ENCODE data around the gene BIN1. TPM values are rescaled to one million over a fixed set of nuclear protein-coding genes. Genes with fewer than 3 reads are reported as not detected.

The BIN1 gene
- total and polyA plus RNA-seq, 2 of the 4 experiments (the other 2 are of a cell fraction): 18.1 to 25.7 TPM

DNA sequence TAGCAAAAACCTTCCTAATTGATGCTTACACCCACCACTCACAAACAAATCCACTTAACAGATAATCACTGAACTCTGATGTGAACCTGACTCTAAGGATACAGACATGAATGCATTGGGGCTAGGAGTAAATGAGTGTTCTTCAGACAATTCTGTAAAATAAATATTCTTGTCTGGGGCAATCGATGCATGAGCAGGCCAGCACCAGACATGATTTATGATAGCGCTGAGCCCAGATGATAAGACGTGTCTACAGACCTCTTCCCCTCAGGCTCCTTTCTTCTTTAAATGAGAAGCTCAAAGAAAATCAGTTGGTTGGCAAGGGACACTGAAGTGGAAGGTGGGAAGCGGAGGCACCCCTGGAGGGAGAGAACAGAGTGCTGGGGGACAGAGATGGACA lies 27.3 kb upstream of the BIN1 start:
- no peak overlapping the region for H2AFZ ChIP-seq (replicated peaks; ENCODE audit: low read length, poor library complexity)
- no CpG with 5 or more reads among the region's 4 CpGs for WGBS, 2 experiments (ENCODE audit: extremely low coverage in 2 of 2, insufficient read length in 1 of 2)
- no peak for ATAC-seq (ENCODE audit: low read depth)

More for the DNA sequence above, 27.3 kb upstream of the BIN1 start:
- H4K5ac ChIP-seq (ENCODE audit: low read depth, low read length): no peak overlapping the region
- no peak overlapping the region for H4K8ac ChIP-seq (ENCODE audit: low read depth in 2 of 2, low read length in 2 of 2)
- no peak overlapping the region for H3K4me3 ChIP-seq (ENCODE audit: insufficient read depth, low read depth, low read length)
- H3K27ac ChIP-seq (ENCODE audit: insufficient read depth, low read length): no peak overlapping the region
- no peak overlapping the region for H3K9ac ChIP-seq (ENCODE audit: low read depth, low read length)
- no peak overlapping the region for H3K23ac ChIP-seq (ENCODE audit: low read depth, low read length)
- BruUV-seq (replicated peaks): no TSS peak
- dilution Hi-C loops (cut with HindIII; ENCODE audit: low sequenced_read_pairs, unreplicated experiment): no loop called here
- H4K20me1 ChIP-seq (ENCODE audit: insufficient read depth, low read length): no peaks in the 10 kb centered on the region
- H3K9me3 ChIP-seq (ENCODE audit: control insufficient read depth, insufficient read depth, low read length): no peaks in the 10 kb centered on the region
- CTCF ChIA-PET: no interaction called here
- H2BK15ac ChIP-seq (ENCODE audit: low read depth, low read length): no peak overlapping the region
- H3K56ac ChIP-seq (ENCODE audit: extremely low read depth, insufficient read depth, low read length): no peak overlapping the region
- intact Hi-C loops (cut with micrococcal nuclease): no loop called here
- no peak overlapping the region for H3K4me2 ChIP-seq (ENCODE audit: low read depth, low read length)
- no peak overlapping the region for H3K4ac ChIP-seq (ENCODE audit: low read depth, low read length)
- H3K79me1 ChIP-seq (ENCODE audit: low read depth in 1 of 2, low read length in 2 of 2): no peaks in the 10 kb centered on the region
- H3K27me3 ChIP-seq (ENCODE audit: control insufficient read depth, insufficient read depth, low read length): peaks cover 14% of the 10 kb centered on the region
- in situ Hi-C loops (cut with MboI; ENCODE audit: low sequenced_read_pairs): no loop called here
- H3K9me1 ChIP-seq (ENCODE audit: insufficient read depth, low read length): no peaks in the 10 kb centered on the region
- no peak overlapping the region for H2BK5ac ChIP-seq (ENCODE audit: low read depth, low read length, poor library complexity, severe bottlenecking)
- H3K14ac ChIP-seq (replicated peaks; ENCODE audit: low read depth, low read length): no peak overlapping the region
- DNase-seq: no peak
- no peaks in the 10 kb centered on the region for H3K4me1 ChIP-seq (ENCODE audit: control insufficient read depth, insufficient read depth, low read length)
- POLR2A ChIA-PET (ENCODE audit: unreplicated experiment): no interaction called here
- H2AK5ac ChIP-seq (ENCODE audit: low read depth, low read length): no peak overlapping the region
- H3K18ac ChIP-seq (ENCODE audit: low read depth, low read length): no peak overlapping the region
- H3K36me3 ChIP-seq (ENCODE audit: control insufficient read depth, insufficient read depth, low read length): no peaks in the 10 kb centered on the region
- H4K91ac ChIP-seq (ENCODE audit: insufficient read depth, low read depth, low read length): no peak overlapping the region
- H2BK20ac ChIP-seq (ENCODE audit: low read depth, low read length): no peak overlapping the region
- no peak for TF ChIP-seq CEBPB (IDR thresholded peaks at IDR 0.05; ENCODE audit: low read depth, low read length)
- no peak for TF ChIP-seq MAFK (IDR thresholded peaks at IDR 0.05; ENCODE audit: low read depth, low read length)
- no peak for TF ChIP-seq MAZ (IDR thresholded peaks at IDR 0.05; ENCODE audit: borderline replicate concordance, low read depth, low read length)
- TF ChIP-seq, protein P1, sequence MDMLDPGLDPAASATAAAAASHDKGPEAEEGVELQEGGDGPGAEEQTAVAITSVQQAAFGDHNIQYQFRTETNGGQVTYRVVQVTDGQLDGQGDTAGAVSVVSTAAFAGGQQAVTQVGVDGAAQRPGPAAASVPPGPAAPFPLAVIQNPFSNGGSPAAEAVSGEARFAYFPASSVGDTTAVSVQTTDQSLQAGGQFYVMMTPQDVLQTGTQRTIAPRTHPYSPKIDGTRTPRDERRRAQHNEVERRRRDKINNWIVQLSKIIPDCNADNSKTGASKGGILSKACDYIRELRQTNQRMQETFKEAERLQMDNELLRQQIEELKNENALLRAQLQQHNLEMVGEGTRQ (IDR thresholded peaks at IDR 0.05; ENCODE audit: low read depth, low read length): no peak
- TF ChIP-seq CHD1 (IDR thresholded peaks at IDR 0.05; ENCODE audit: low read depth, low read length): no peak
- TF ChIP-seq, protein P2, sequence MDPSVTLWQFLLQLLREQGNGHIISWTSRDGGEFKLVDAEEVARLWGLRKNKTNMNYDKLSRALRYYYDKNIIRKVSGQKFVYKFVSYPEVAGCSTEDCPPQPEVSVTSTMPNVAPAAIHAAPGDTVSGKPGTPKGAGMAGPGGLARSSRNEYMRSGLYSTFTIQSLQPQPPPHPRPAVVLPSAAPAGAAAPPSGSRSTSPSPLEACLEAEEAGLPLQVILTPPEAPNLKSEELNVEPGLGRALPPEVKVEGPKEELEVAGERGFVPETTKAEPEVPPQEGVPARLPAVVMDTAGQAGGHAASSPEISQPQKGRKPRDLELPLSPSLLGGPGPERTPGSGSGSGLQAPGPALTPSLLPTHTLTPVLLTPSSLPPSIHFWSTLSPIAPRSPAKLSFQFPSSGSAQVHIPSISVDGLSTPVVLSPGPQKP (IDR thresholded peaks at IDR 0.05; ENCODE audit: borderline replicate concordance, low read depth, low read length): no peak
- TF ChIP-seq RAD21 (IDR thresholded peaks at IDR 0.05; ENCODE audit: low read length): no peak
- no peak for TF ChIP-seq RCOR1 (IDR thresholded peaks at IDR 0.05; ENCODE audit: insufficient replicate concordance, low read length)
- TF ChIP-seq SMC3 (IDR thresholded peaks at IDR 0.05; ENCODE audit: low read depth, low read length): no peak
- no peak for TF ChIP-seq FOS (IDR thresholded peaks at IDR 0.05; ENCODE audit: low read depth, low read length)
- TF ChIP-seq NFE2L2 (IDR thresholded peaks at IDR 0.05; ENCODE audit: low read depth, low read length): no peak
- TF ChIP-seq POLR2A (IDR thresholded peaks at IDR 0.05; ENCODE audit: low read depth, low read length): no peak
- no peak for TF ChIP-seq RFX5 (IDR thresholded peaks at IDR 0.05; ENCODE audit: low read depth, low read length)
- TF ChIP-seq, protein P3, sequence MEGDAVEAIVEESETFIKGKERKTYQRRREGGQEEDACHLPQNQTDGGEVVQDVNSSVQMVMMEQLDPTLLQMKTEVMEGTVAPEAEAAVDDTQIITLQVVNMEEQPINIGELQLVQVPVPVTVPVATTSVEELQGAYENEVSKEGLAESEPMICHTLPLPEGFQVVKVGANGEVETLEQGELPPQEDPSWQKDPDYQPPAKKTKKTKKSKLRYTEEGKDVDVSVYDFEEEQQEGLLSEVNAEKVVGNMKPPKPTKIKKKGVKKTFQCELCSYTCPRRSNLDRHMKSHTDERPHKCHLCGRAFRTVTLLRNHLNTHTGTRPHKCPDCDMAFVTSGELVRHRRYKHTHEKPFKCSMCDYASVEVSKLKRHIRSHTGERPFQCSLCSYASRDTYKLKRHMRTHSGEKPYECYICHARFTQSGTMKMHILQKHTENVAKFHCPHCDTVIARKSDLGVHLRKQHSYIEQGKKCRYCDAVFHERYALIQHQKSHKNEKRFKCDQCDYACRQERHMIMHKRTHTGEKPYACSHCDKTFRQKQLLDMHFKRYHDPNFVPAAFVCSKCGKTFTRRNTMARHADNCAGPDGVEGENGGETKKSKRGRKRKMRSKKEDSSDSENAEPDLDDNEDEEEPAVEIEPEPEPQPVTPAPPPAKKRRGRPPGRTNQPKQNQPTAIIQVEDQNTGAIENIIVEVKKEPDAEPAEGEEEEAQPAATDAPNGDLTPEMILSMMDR (conservative IDR thresholded peaks at IDR 0.05; ENCODE audit: low read depth, low read length): no peak
- TF ChIP-seq BHLHE40 (IDR thresholded peaks at IDR 0.05; ENCODE audit: low read depth, low read length): no peak
- no peak for TF ChIP-seq MXI1 (IDR thresholded peaks at IDR 0.05; ENCODE audit: borderline replicate concordance, low read depth, low read length)
- H2BK120ac ChIP-seq (ENCODE audit: low read depth, low read length): no peak overlapping the region
- H2AK9ac ChIP-seq (replicated peaks; ENCODE audit: low read depth, low read length, poor library complexity): no peak overlapping the region

Data from IMR-90 (cell line).